Stimulated activated CD4-positive, alpha-beta T cell treated with anti-CD3 and anti-CD28 coated beads, TNF-alpha, amount 100 ng/mL, for 48 hours (primary cell): Measurements from ENCODE around the gene MEIS3.
A peak's percentile ranks its signal among the peaks of the same experiment; 100 is the strongest.

Experiments
- DNase-seq, 3 donors: peaks; one replicate each; pipeline ENCODE4 v3.0.0-alpha.2; 2020; ENCODE audit warnings: low read depth in 3 of 3

MEIS3 gene

GRCh38 chr19:47435883-47436417 is 16.6 kb upstream of the MEIS3 start:
- DNase-seq = no peak

GRCh38 chr19:47435196-47435595 is 15.9 kb upstream of the MEIS3 start:
- no peak for DNase-seq

- no peak for DNase-seq
These were observed 14.8 kb upstream of the MEIS3 start for GRCh38 chr19:47434088-47434487.

DNA sequence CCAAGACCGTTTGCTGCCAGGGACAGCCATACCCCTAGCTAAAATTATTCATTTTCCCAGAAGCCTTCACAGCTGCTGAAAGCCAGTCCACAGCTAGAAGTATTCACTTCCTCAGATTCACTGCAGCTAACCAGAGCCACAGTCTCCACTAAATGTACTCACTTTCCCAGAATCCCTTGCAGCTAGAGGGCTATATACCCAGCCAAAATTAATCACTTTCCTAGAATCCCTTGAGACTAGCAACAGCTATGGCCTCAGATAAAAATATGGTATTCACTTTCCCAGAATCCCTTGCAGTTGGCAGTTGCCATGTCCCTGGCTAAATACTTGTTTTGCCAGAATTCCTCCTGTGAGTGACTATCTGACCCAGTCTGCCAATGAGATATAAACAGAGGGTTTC is 13.8 kb upstream of the MEIS3 start:
- no peak for DNase-seq

- no peak for DNase-seq
These were observed 13.2 kb upstream of the MEIS3 start for GRCh38 chr19:47432499-47432898.

- no peak for DNase-seq
These were observed 12.8 kb upstream of the MEIS3 start for GRCh38 chr19:47432091-47432490.

GRCh38 chr19:47430041-47430802 is 10.9 kb upstream of the MEIS3 start:
- DNase-seq = no peak

DNA sequence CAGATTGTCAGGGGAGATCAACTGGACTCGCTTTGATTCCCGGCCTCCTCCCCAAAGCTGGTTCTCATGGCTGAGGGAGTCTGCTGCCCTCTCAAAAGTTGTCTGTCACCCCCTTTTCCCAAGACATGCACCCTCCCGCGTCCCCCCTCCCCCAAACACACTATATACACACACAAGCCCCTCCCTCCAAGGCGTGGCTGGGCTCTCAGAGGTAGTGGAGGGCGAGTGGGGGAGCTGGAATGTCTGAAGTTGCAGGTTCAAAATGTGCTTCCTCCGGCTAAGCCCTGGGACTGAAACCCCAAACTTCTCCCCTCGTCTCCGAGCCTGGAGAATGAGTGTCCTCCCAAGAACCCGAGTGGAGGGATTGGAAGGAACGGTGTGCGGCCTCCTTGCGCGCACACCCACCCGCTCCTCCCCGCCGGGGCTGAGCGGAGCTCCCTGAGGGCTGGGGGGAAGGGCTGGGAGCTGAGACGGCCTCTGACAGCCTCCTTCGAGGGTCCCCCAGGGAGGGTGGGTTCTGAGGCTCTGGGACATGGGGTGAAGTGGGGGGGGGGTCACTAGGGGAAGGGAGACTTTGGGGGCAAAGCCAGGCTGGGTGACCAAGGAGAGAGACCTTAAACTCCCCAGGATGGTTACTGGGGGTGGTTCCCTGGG is 9.9 kb upstream of the MEIS3 start:
- DNase-seq = no peak

DNA sequence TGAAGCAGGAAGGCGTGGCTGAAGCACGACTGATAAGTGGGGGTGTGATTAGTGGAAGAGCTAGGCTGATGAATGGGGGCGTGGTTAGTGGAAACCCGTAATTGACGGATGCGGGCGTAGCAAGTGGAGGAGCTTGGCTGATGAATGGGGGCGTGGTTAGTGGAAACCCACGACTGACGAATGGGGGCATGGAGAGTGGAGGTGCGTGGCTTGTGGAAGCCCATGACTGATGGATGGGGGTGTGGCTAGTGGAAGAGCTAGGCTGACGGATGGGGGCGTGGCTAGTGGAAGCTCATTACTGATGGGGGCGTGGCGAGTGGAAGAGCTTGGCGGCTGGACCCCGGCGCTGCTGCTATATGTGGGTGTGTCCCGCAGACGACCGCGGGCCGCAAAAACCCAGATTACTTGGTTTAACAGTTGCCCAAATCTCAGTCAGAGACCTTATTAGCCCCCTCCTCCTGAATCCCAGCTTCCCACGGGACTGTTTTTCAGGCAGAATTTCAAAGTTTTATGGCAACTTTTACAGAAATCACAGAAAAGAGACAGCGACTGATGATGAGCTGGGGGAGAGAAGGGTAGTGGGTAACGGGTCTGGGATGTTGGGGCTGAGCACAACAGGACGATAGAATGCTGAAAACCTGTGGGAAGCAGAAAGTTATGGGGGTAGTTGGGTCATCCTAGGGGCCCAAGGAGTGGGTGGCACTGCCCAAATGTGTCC is 9.0 kb upstream of the MEIS3 start:
- peak; percentile 77 to 90 (median 88) for DNase-seq

DNA sequence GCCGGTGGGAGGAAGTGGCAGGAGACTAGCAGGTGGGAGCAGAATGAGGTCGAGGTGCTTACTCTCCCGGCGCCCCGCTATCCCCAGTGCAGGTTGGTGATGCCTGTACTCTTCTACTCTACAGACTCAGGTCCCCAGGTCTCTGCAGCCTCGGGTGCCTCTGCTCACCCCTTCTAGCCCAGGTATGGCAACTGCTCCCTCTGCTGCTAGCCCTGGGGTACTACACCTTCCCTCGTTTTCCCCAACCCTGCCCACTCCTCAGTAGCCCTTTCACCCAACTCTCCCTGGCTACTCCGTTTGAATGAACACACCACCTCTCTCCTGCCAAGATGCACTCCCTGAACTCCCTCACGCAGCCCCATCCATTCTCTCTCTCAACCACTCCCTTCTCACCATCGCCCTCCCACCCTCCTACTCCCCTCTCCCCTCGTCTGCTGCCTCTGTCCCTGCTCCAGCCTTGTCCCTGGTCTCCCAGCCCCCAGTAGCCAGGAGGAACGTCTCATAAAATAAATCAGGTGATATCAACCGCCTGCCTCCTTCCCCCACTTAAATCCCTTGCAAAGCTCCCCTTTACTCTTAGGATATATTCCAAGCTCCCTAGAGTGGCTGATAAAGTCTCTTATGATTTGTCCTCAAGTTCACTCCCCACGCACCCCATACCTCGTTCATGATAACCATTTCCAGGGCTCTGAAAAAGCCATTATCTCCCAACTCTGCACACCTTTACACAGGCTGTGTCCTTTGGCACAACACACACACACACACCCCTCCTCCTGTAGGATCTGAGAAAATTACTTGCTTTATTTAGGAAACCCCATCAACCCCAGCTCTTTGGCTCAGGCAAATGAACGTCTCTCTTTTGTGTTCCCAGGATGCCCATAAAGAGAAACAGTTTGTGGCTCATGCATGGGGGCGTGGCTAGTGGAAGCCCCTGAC is 8.2 kb upstream of the MEIS3 start:
- DNase-seq = peak; percentile 50 to 67 (median 58)

- DNase-seq = no peak
These were observed 4.0 kb upstream of the MEIS3 start for GRCh38 chr19:47423203-47423882.

DNA sequence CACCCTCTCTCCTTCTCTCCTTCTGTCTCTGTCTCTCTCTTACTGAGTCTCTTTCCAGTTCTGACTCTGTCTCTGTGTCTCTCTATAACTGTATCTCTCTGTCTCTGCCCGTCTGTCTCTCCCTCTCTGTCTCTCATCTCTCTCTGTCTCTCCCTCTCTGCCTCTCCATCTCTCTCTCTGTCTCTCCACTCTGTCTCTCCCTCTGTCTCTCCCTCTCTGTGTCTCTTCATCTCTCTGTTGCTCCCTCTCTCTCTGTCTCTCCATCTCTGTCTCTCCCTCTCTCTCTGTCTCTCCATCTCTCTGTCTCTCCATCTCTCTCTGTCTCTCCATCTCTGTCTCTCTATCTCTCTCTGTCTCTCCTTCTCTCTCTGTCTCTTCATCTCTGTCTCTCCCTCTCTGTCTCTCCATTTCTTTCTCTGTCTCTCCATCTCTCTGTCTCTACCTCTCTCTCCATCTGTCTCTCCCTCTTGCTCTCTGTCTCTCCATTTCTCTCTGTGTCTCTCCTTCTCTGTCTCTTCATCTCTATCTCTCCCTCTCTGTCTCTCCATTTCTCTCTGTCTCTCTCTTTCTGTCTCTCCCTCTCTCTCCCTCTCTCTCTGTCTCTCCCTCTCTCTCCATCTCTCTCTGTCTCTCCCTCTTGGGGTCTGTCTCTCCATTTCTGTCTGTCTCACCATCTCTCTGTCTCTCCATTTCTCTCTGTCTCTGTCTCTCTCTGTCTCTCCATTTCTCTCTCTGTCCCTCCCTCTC is 3.3 kb upstream of the MEIS3 start:
- DNase-seq = no peak

GRCh38 chr19:47421844-47422395 is 2.6 kb upstream of the MEIS3 start:
- no peak for DNase-seq

GRCh38 chr19:47421244-47421786 is 2.0 kb upstream of the MEIS3 start:
- DNase-seq = no peak

DNA sequence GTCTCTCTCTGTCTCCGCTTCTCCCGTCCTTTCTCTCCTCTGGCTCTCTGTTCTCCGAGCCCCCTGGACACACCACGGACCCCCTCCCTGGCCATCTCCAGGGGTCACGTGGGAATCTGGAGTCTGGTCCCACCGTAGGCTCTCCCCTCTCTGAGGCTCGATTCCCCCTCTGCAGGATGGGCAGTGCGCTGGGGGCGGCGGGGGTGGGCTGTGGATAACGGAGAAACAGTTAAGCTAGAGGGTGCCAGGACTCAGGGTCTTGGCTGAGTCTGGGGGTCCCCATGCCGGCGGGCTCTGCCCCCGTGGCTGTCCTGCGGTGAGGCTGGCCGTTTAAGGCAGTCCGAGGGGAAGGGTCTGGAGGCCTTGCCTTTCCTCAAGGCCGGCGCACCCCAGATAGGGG is 462 bp upstream of the MEIS3 start:
- no peak for DNase-seq

DNA sequence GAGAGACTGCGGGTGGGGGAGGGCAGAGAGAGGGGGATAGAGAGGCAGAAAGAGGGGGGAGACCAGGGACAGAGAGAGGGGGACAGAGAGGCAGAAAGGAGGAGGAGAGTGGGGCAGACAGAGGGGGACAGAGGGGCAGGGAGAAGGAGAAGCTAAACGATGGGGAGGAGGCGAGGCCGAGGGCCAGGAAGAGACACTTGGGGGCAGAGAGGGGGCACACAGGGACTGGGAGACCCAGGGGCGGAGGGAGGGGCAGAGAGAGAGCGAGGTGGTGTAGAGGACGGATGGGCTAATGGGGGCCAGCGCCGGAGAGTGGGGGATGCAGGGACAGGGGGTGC is 666 bp downstream of the MEIS3 start:
- DNase-seq = no peak

DNA sequence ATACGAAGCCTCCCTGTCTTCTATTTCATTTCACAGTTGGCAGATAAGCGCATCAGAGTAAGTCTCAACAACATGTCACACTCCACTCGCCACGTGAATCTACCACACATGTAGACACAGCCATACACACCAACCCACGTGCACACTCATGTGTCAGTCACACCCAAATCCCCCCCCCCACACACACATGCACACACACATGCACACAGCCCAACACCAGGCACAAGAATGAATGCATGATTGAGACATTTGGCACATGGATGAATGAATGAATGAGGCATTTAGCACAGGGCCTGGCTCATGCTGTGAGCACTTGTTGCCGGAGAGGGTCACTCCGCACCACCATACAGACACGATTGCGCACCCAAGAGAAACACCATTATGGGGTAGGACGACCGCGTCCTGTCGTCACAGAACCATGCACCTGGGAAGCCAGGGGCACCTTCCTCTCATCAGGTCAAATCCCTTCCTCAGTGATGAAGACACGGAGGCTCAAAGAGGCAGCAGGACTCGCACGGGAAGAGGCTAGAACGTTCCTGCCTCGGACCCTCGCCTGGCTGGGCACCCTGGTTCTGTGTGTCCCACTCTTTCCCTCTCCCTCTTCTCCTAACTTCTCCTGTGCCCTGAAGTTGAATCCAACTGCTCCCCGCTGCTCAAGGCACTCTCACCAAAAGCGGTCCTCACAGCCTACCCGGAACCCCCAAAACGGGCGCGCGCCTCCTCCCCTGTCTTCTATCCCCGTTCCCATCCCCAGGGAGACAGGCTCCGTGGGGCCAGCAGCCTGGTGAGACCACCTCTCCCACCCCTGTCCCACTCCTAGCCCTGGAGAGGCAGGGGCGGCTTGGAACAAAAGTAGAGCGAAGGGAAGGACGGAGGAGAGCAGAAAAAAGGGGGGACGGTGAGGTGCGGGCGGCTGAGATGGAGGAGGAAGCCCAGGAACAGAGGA is 1.3 kb downstream of the MEIS3 start:
- no peak for DNase-seq

GRCh38 chr19:47417107-47417745 is 2.1 kb downstream of the MEIS3 start:
- DNase-seq = no peak
